Stimulated activated CD8-positive, alpha-beta memory T cell treated with anti-CD3 and anti-CD28 coated beads, Interleukin-12 subunit alpha, Interleukin-12 subunit beta, amount 100 ng/mL, for 4 hours (primary cell): ENCODE data around the gene TSPAN15.

ENCODE experiments used
- DNase-seq: peaks from one replicate; pipeline ENCODE4 v3.0.0-alpha.2; 2020; ENCODE audit warnings: low read depth

Gene TSPAN15

DNA sequence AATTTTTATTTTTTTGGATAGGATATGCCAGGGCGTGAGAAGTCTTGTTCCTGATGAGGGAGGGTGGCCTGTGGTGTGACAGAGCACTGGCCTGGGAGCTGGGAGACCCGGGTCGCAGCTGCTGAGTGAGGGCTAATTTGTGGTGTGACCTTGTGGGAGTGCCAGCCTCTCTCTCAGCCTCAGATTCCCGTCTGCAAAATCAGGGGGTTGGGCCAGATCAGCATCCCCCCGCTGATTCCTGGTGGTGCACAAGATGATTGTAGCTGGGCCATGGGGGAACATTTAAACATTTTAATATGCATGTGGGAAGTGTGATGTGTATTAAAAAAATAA is 14.9 kb downstream of the TSPAN15 start:
- DNase-seq = no peak

GRCh38 chr10:69466689-69467088 is 15.4 kb downstream of the TSPAN15 start:
- DNase-seq = no peak

DNA sequence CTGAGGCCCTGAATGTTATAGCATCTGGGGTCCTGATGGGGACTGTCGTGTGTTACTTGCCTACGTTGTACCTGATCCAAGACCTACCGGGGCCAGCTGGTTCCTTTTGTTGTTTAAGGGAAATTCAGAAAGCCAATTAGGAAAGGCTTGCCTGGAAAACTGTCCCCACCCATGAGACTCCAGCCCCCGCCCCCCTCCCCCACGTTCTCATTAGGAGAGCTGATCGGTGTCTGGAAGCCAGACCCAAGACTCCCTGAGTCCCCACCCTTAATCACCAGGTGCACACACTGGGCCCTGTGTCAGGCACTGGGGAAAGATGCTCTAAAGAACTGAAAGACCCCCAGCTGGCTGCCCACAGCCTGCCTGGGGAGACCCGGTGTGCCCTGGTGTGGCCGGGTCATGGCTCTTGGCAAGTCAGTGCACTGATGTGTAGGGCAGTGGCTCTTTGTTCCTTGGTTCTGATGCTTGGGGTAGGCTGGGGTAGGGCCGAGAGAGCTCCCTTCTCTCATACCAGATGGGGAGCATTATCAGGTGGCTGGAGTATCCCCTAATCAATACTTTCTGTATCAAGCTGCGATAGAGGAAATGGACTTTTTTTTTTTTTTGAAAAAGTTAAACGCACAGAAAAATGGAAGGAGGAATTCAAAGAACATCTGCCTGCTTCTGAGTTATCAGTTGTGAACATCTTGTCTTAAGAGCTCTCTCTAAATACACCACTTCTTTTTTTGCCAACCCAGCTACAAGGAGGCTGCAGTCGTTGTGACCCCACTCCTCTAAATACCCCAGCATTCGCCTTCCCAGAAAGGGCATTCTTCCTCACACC is 16.9 kb downstream of the TSPAN15 start:
- DNase-seq = no peak

- no peak for DNase-seq
Measured at GRCh38 chr10:69468751-69469089, 17.5 kb downstream of the TSPAN15 start.

- no peak for DNase-seq
Measured at GRCh38 chr10:69469976-69470375, 18.7 kb downstream of the TSPAN15 start.

GRCh38 chr10:69470463-69471384 is 19.5 kb downstream of the TSPAN15 start:
- no peak for DNase-seq

DNA sequence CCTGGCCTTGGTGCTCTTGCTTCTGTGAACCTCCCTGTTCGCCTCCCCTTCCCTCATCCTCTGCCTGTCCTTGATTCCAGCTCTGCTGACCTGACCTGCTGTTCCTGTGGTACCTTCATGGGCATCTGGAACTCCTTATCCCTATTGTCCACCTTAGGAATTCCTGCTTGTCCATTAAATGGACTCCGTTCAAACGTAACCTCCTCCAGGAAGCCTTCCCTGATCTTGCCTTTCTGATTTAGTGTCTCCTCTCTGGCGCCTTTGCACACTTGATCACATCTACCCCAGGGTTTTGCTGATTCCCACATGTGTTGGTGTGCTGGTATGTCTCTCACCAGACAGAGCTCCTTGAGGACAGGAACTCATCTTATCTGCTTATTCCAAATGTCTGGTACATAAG is 20.9 kb downstream of the TSPAN15 start:
- no peak for DNase-seq

DNA sequence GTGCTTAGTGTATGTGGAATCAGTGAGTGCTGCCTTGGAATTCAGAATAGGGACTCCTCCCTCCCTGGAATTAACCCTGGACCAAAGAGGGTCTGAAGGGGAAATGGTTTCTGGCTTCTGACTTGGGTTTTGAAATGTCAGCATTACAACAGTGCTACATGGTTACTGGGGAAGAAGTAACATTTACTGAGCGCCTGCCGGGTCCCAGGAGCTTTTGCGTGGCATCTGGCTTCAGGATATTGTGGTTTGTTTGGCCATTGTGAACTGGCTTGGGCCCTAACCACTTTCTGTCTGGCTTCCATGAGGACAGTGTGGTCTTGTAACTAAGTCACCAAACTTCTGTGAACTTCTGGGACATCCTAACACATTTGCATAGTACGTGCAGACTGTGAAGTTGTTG is 21.3 kb downstream of the TSPAN15 start:
- DNase-seq = no peak

- DNase-seq = no peak
Measured at GRCh38 chr10:69473304-69473990, 22.2 kb downstream of the TSPAN15 start.

GRCh38 chr10:69474742-69475432 is 23.6 kb downstream of the TSPAN15 start:
- no peak for DNase-seq

GRCh38 chr10:69475433-69475830 is 24.2 kb downstream of the TSPAN15 start:
- DNase-seq = no peak

DNA sequence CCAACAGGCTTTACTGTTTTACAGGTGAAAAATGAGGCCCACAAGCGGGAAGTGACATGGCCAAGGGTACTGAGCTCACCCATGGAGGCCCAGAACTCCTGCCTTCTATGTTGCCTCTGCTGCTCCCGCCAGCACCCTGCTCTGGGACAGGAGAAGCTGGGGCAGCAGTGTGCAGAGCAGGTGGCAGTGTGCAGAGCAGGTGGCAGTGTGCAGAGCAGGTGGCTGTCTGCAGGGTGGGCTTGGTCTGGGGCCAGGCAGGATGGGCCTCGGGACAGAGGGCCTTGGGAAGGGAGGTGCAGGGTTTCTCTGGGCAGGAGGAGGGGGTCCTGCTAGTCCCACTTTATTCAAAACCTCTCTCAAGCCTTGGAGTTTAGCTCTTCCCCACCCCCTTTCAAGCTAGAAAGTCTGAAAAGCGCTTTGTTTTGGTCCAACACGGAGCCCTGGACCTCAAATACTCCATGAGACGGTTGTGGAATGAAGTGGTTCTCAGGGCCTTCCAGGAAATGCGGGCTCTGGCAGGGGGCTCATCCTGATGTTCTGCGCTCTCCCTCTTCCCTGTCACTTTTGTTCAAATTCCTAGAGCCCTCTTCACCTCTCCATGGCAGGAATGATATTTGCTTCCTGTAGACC is 26.8 kb downstream of the TSPAN15 start:
- no peak for DNase-seq

DNA sequence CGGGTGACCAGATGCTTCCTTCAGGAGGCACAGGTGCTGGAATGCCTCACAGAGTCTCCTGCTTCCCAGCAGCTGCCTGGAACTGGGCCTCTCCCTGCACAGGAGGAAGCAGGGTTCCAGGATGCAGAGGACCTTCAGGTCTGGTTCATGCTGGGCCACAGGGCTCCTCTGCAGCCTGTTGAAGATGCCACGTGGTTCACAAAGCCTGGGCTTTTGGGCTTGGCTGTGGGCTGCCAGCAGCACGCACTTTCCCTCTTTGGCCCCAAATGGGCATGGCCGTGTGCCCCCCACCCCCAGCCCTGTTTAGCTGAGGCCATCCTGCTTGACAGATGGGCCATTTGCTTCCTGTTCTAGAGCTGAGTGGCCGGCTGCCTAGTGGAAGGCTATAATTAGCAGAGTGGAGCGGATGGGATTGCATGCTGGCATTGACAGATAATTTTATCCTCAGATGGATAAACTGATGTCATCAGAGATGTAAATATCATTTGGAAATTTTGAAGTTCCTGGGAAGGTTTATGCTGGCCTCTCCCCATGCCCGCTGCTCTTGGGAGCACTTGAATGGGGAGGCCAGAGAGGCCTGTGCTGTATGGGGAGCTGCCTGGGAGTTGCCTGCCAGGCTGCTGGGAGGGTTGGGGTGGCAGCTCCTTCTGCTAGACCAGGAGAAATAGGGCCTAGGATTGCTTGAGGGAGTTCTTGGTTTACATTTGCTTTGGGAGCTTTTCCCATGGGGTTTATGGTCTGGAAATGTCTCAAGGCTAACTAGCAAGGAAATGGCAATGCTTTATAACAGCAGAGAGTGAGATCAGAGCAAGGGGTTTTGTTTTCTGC is 28.2 kb downstream of the TSPAN15 start:
- DNase-seq = no peak

DNA sequence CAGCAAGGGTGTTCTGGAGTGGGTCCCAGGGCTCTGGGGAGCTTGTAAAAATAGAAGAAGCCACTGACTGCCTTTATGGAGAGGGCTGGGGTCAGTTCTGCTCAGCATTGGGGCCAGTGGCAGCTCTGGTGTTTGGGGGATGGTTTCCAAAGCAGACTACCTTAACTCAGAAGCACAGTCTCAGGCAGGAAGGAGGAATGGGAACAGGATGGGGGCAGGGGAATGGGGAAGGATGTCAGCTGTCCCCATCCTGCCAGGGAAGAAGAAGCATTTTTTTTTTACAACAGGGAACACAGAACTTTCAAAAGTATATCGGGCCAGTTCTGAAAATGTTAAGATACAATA is 28.8 kb downstream of the TSPAN15 start:
- DNase-seq = no peak

- no peak for DNase-seq
Measured at GRCh38 chr10:69481305-69481704, 30.0 kb downstream of the TSPAN15 start.

DNA sequence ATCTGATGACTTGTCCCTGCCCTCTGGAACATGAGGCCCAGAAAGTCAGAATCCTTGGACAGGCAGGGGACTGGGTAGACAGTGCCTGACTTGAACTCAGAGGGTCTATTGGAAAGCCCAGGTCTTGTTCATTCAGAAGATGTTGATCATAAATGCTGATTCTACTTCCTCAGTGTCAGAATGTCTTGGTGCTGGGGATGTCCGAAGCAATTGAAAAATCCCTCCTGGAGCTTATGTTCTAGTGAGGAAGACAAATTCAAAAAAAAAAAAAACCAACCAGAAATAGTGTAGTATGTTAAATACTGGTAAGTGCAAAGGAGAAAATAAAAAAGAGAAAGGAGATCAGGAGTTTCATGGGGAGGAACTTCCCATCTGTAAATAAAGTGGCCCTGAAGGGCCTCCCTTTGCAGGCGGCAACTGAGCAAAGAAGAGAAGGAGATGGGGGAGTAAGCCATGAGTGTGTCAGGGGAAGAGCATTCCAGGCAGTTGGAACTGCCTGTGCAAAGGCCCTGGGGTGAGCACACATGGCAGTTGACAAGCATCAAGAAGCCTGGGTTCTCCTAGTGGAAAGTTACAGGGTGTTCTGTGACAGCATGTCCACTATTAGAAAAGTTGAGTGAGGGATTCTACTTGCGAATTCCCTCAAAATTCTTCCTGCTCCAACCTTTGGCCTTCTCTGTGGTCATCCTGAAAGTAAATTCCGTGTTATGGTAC is 30.7 kb downstream of the TSPAN15 start:
- no peak for DNase-seq

GRCh38 chr10:69483963-69484362 is 32.7 kb downstream of the TSPAN15 start:
- no peak for DNase-seq

DNA sequence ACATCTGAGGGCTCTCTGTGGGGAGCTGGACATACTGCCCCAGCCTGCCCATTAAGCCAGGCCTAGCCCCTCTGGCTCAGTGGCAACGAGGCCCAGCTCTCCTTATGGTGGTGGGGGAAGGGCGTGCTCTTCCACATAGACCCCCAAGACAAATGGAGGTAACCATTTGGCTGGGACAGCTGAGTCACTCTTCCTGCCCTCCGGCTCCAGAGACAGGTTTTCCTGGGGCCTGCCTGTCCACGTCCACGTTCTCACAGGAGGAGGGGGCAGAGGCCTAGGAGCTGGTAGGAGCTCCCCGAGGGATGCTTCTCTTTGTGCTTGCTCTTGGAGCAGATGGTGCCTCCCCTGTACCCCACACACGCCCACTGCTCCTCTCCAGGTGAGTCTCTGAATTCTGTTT is 33.5 kb downstream of the TSPAN15 start:
- no peak for DNase-seq

DNA sequence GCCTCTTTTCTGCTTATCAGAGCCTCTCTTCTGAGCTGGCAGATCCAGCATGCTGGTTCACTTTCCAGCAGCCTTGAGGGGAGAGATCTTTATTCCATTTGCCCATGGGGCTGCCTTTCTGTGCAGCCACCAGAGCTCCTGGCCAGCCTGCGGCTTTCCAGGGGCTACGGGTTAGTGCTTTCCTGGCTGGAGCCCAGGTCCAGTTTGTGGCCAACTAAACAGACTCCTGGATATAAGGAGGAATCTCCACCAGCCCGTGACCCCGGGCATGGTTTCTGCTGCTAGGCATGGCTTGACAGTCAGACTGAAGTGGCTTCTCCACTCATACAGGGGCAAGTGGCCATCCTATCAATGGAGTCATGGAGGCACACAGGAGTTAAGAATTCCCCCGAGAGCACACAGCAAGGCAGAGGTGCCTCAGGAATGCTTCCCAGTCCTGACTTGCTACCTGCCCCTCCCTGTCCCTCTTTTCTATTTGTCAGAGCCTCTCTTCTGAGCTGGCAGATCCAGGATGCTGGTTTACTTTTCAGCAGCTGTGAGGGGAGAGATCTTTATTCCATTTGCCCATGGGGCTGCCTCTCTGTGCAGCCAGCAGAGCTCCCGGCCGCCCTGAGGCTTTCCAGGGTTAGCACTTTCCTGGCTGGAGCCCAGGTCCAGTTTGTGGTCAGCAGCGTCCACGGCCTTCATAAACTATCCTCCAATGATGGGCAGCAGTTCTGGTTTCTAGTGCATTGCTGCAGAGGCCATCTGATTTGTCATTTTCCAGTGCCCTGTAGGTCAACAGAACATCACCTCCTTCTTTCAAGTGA is 35.9 kb downstream of the TSPAN15 start:
- DNase-seq = no peak
